Activated gamma-delta T cell treated with anti-CD3 and anti-CD28 coated beads, Interleukin-2, amount 50 U/mL, for 16 hours (primary cell): ENCODE data around the gene SLC24A3.
"Not testable (repeated sequence)": the region's sequence is repeated elsewhere in the genome, so short reads cannot be mapped to it uniquely, and the experiment has no call there.

Experiments used
- DNase-seq: peaks from one replicate; pipeline ENCODE4 v3.0.0-alpha.2; 2020; ENCODE audit warnings: low read depth

SLC24A3 gene

DNA sequence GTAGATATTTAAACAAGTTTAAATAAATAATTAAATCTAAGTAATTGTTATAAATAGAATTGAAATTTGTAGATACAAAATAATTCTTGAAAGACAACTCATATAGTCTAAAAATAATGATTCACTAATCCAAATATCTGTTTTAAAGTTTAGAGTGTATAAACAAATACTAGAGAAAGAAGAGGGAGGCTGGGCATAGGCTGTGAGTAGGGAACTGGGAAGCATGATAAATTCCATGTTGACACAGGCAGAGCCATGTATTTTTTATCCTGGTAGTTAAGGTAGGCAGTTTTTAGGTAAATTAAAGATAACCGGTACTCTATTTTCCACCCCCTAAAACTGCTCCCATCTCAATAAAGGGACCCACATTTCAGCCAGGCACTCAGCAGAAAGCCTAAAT lies 534.0 kb downstream of the SLC24A3 start:
- no peak for DNase-seq

GRCh38 chr20:19747903-19748302 lies 535.5 kb downstream of the SLC24A3 start:
- no peak for DNase-seq

- DNase-seq, result no peak
Observed at GRCh38 chr20:19748681-19749080, 536.2 kb downstream of the SLC24A3 start.

DNA sequence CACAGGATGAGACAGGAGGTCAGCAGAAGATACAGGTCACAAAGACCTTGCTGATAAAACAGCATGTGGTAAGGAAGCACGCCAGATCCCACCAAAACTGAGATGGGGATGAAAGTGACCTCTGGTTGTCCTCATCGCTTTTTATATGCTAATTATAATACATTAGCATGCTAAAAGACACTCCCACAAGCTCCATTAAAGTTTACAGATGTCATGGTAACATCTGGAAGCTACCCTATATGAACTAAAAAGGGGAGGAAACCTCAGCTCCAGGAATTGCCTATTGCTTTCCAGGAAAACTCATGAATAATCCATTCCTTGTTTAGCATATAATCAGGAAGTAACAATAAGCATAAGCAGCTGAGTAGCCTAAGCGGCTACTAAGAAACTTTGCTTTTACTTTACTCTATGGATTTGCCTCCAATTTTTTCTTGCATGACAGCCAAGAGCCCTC lies 537.2 kb downstream of the SLC24A3 start:
- DNase-seq, result no peak

GRCh38 chr20:19750101-19750606 lies 537.7 kb downstream of the SLC24A3 start:
- DNase-seq, result no peak

- DNase-seq, result no peak
Observed at GRCh38 chr20:19750907-19751636, 538.6 kb downstream of the SLC24A3 start.

- DNase-seq, result not testable (repeated sequence)
Observed at GRCh38 chr20:19754201-19754600, 541.8 kb downstream of the SLC24A3 start.

- no peak for DNase-seq
Observed at GRCh38 chr20:19756761-19757486, 544.5 kb downstream of the SLC24A3 start.

DNA sequence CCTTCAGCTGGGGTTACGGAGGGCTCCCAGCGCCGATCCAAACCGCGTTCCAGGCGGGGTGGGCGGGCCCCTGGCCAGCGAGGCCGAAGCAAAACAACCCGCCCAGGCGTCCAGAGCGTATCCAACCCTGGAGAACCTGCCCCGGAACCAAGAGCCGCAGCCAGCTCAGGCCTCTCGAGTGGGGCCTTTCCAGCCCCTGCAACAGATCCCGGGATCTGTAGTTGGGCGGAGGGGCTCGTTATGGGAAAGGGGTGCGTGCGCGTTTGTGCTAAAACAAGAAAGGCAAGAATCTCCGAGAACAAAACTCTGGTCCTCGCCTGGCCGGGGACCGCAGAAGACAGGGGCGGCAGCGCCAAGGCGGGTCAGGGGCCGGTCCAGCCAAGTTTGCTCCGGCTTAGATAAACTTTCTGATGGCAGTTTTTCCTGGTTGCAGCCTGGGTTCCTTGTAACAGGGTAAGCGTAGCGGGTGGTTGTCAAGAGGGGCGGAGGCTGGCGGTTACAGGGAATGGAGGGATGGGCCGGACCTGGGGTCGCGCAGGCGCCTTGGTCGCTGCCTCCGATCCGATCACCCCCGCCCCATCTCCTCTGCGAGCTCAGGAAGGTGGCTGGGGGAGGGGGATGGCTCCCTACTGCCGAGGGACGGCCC lies 545.2 kb downstream of the SLC24A3 start:
- DNase-seq, result no peak

- no peak for DNase-seq
Observed at GRCh38 chr20:19758133-19758500, 545.7 kb downstream of the SLC24A3 start, which contains the start of gene RIN2. Gene RIN2 (plus strand): TSS chr20:19758258. CDS start chr20:19889602, 131,344 bp downstream.

- no peak for DNase-seq
Observed at GRCh38 chr20:19758501-19759331, 546.3 kb downstream of the SLC24A3 start.

- DNase-seq, result no peak
Observed at GRCh38 chr20:19760371-19760721, 547.9 kb downstream of the SLC24A3 start.

GRCh38 chr20:19761326-19761725 lies 548.9 kb downstream of the SLC24A3 start:
- DNase-seq, result no peak

GRCh38 chr20:19761841-19762240 lies 549.4 kb downstream of the SLC24A3 start:
- no peak for DNase-seq

- no peak for DNase-seq
Observed at GRCh38 chr20:19764207-19764606, 551.8 kb downstream of the SLC24A3 start.

GRCh38 chr20:19765266-19765665 lies 552.8 kb downstream of the SLC24A3 start:
- no peak for DNase-seq

GRCh38 chr20:19765913-19766312 lies 553.5 kb downstream of the SLC24A3 start:
- DNase-seq, result no peak

DNA sequence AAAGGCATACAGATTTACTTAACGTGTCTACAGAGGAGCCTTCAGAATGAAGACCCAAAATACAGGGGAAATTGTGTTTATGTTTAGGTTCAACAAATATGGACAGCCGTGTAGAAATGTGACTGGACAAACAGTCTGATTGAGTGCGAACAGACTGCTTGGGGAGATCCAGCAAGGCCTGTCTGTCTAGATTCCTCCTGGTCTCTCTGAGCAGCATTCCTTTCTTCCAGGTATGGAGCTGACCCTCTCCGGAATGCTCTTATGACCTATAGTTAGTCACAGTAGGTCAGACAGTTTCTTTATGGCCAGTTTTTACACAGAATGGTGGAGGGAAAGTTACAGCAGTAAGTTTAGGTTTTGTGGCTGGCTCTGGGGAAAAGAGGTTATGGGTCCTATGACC lies 554.6 kb downstream of the SLC24A3 start:
- DNase-seq, result no peak

DNA sequence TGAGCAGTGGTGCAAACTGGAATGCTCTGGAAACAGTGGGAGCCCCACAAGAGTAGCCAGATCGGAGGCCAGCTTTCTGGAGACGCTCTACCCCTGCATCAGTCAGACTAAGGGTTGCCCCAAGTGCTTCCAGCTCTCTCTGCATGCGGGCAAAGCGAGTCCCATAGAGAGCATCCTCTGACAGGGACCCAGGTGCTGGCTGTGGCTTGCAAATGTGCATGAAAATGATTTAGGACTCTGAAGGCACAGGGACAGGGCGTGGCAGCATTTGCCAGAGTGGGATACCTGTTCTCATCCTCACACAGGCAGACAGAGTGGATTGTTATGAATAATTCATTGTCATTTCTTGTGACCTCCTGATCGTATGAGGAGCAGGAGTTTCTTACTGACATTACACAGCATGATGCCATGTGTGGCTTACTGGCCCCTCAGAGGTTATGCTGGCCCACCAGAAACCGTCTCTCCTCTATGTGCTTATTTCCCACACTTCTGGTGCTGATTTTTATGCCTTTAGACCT lies 555.9 kb downstream of the SLC24A3 start:
- no peak for DNase-seq

GRCh38 chr20:19769507-19769906 lies 557.1 kb downstream of the SLC24A3 start:
- no peak for DNase-seq

DNA sequence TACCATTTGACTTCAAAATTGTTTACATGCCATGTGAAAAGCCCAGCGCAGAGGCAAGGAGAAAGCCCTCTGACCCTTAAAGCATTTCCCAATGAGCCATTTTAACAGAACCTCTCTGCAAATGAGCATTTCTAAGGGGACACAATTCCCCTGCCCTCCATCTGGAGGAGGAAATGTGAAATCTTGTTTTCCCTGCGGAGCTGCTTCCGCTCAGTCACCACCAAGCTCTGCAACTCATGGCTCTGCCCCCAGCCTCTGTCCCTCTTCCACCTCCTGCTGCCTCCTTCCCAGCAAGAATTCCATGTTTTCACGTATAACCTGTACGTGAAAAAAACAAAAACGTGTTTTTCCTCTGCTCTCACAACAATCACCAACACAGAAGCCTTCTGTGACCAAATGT lies 557.9 kb downstream of the SLC24A3 start:
- no peak for DNase-seq

- DNase-seq, result no peak
Observed at GRCh38 chr20:19771031-19771430, 558.6 kb downstream of the SLC24A3 start.
